Thymus (tissue), 14 donors: ENCODE data around the gene ADAMTS15. TPM values are rescaled to one million over a fixed set of nuclear protein-coding genes. Genes with fewer than 3 reads are reported as not detected.
A peak's percentile ranks its signal among the peaks of the same experiment; 100 is the strongest.

Experiments used
- DNase-seq, 9 donors: peaks; one replicate each; pipeline ENCODE4 v3.0.0-alpha.2; 2013; ENCODE audit warnings: low spot score in 9 of 9, low read depth in 6 of 9, missing footprints in 1 of 9
- H3K27ac ChIP-seq, 2 donors: one replicate each; pipeline ENCODE4 v1.5.1; 2013; ENCODE audit warnings: control low read depth in 1 of 2, low read depth in 1 of 2, low read length in 1 of 2, mild to moderate bottlenecking in 1 of 2, moderate library complexity in 1 of 2
- H3K27me3 ChIP-seq, 2 donors: one replicate each; pipeline ENCODE4 v1.5.1; 2013; ENCODE audit warnings: low read length in 1 of 2; ENCODE audit not compliant: control insufficient read depth in 2 of 2, insufficient read depth in 1 of 2
- H3K36me3 ChIP-seq, 2 donors: one replicate each; pipeline ENCODE4 v1.5.1; 2013; ENCODE audit warnings: low read length in 1 of 2, mild to moderate bottlenecking in 1 of 2, moderate library complexity in 1 of 2; ENCODE audit not compliant: control insufficient read depth in 2 of 2, insufficient read depth in 2 of 2
- H3K4me1 ChIP-seq, 2 donors: one replicate each; pipeline ENCODE4 v1.5.1; 2013; ENCODE audit warnings: low read length in 2 of 2; ENCODE audit not compliant: control insufficient read depth in 2 of 2, insufficient read depth in 2 of 2
- H3K4me3 ChIP-seq, 2 donors: one replicate each; pipeline ENCODE4 v1.5.1; 2013; ENCODE audit warnings: low read length in 2 of 2, control low read depth in 1 of 2, mild to moderate bottlenecking in 1 of 2
- H3K9me3 ChIP-seq, 2 donors: one replicate each; pipeline ENCODE4 v1.5.1; 2013; ENCODE audit warnings: low read length in 1 of 2, mild to moderate bottlenecking in 1 of 2; ENCODE audit not compliant: control insufficient read depth in 2 of 2, insufficient read depth in 1 of 2
- WGBS: extraction: QIAGEN DNeasy Blood & Tissue Kit; methylation state at CpG from one replicate; pipeline ENCODE4 v1.1.7; 2013; 5-methylcytosine and 5-hydroxymethylcytosine counted together
- long read RNA-seq, 10 donors: transcript quantifications; one replicate each; lab custom pipeline, GENCODE V29; 2026
- polyA plus RNA-seq: library from polyadenylated mRNA; stranded (reverse); fragments of 200-250 nt; gene quantifications from one replicate; pipeline ENCODE4 v1.2.3, GENCODE V29; 2013
- total RNA-seq: library from RNA; stranded (reverse); fragments of 120-200 nt; gene quantifications from one replicate; pipeline ENCODE4 v1.2.4, GENCODE V29; 2013
- donor health status: healthy.

Gene ADAMTS15
- total RNA-seq, result 1.8 TPM
- polyA plus RNA-seq, result 2.8 TPM
- long read RNA-seq, donor 1, result 0 reads
- long read RNA-seq, donor 2, result 0 reads
- long read RNA-seq, donor 3, full-length matches to known transcripts, result 1 of 1 reads
- long read RNA-seq, donor 3, partial matches to known transcripts, result 0 of 1 reads
- long read RNA-seq, donor 3, other reads (novel, unspliced or antisense), result 0 of 1 reads
- long read RNA-seq, donor 4, full-length matches to known transcripts, result 1 of 1 reads
- long read RNA-seq, donor 4, partial matches to known transcripts, result 0 of 1 reads
- long read RNA-seq, donor 4, other reads (novel, unspliced or antisense), result 0 of 1 reads
- long read RNA-seq, donor 5, result 0 reads
- long read RNA-seq, donor 6, result 0 reads
- long read RNA-seq, donor 7, result 0 reads
- long read RNA-seq, donor 8, result 0 reads
- long read RNA-seq, donor 9, result 0 reads
- long read RNA-seq, donor 10, result 0 reads

DNA sequence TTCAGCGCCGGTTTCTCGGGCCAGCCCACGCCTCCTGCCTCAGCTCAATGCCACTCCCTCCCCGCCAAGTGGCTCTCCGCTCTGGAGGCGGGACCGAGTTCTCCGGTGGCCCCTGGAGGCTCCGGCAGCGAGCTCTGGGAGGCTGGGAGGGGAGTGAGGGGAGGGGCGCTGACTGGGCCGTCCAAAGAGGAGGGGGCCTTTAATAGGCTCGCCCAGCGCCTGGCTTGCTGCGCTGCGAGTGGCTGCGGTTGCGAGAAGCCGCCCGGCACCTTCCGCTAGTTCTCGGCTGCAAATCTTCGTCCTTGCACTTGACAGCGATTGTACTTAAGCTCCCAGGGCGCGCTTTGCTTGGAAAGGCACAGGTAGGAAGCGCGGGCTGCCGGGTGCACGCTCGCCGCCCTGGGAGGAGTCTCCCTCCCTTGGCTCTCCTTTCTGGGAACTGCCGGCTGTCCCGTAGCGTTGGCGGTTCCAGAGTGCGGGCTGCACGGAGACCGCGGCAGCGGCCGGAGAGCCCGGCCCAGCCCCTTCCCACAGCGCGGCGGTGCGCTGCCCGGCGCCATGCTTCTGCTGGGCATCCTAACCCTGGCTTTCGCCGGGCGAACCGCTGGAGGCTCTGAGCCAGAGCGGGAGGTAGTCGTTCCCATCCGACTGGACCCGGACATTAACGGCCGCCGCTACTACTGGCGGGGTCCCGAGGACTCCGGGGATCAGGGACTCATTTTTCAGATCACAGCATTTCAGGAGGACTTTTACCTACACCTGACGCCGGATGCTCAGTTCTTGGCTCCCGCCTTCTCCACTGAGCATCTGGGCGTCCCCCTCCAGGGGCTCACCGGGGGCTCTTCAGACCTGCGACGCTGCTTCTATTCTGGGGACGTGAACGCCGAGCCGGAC is at the start of gene ADAMTS15:
ADAMTS15 (plus strand) TSS at position 230 of the 894 bp plus-strand sequence; CDS start at position 559, 329 bp downstream.
- Histone ChIP-seq H3K4me1 (peaks cover 0 to 10% of the 10 kb centered on the region in 2 donors), H3K27ac (no peak within 1 kb of the TSS), H3K27me3 (peaks cover 38 to 54% of the 10 kb centered on the region in 2 donors), H3K36me3 (no peaks in the 10 kb centered on the region), H3K4me3 (peak within 1 kb of the TSS; percentile 17 to 27), H3K9me3 (peaks cover 0 to 7% of the 10 kb centered on the region in 2 donors)
- 1% methylated on average over 75 of the region's 75 CpGs for WGBS
- peak in 4 of 9 donors; percentile 13 to 42 (median 26) for DNase-seq

- H3K4me3 ChIP-seq, result no peak overlapping the region
- H3K4me1 ChIP-seq, result no peaks in the 10 kb centered on the region
- peaks cover 0 to 19% of the 10 kb centered on the region in 2 donors for H3K27me3 ChIP-seq
- 89% methylated on average over 2 of the region's 2 CpGs for WGBS
- H3K36me3 ChIP-seq, result no peaks in the 10 kb centered on the region
- H3K27ac ChIP-seq, result no peak overlapping the region
- no peaks in the 10 kb centered on the region for H3K9me3 ChIP-seq
- no peak for DNase-seq
Measured at GRCh38 chr11:130399196-130399595, 49.2 kb upstream of the ADAMTS15 start.

GRCh38 chr11:130400781-130401483 is 47.5 kb upstream of the ADAMTS15 start:
- WGBS, result 14% methylated on average over 13 of the region's 13 CpGs
- Histone ChIP-seq H3K27ac (no peak overlapping the region), H3K36me3 (no peaks in the 10 kb centered on the region), H3K27me3 (peaks cover 0 to 19% of the 10 kb centered on the region in 2 donors), H3K4me3 (no peak overlapping the region), H3K4me1 (no peaks in the 10 kb centered on the region), H3K9me3 (no peaks in the 10 kb centered on the region)
- DNase-seq, result no peak

DNA sequence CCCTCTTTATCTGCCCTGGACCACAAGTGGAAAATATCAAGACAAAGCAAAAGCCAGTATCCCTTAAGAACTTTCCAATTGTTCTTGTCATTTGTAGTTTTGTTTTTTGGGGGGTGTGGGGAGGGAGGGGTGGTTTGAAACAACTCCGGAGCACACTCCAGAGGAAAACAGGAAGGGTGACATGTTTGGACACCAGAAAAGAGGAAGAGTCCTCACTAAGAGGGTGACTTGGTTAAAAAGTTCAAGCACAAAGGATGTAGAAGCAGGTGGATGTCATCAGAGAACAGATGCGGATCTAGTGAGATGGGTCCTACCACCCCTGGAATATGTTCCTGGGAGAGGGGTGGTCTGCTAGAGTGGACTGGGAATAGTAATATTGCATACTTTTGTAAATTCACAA is 45.9 kb upstream of the ADAMTS15 start:
- no peak overlapping the region for H3K27ac ChIP-seq
- DNase-seq, result no peak

DNA sequence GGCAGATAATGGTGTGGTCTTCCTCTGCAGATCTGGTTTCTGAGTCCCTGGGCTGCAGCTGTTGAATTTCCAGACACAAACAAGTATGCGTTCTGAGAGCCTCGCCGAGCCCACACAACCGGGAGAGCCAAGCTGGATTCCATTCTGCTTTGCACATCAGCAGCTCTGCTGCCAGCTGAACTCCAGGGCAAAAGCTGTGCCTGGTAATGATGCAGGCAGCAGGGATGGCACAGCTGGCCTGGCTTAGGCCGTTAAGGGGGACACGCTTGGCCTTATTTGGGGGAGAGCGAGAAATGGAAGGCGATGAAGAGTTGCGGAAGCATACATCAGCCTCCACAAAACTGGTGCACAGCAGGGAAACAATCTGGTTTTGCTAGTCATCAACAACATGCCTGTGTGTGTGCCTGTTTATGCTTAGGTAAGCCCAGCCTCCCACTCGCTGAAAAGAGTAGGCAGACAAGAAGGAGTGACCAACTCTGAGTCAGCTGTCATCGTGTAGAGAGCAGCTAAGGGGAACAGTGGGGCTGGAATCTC is 45.1 kb upstream of the ADAMTS15 start:
- no peaks in the 10 kb centered on the region for H3K9me3 ChIP-seq
- no peak overlapping the region for H3K4me3 ChIP-seq
- DNase-seq, result no peak
- no peaks in the 10 kb centered on the region for H3K36me3 ChIP-seq
- 86% methylated on average over 11 of the region's 11 CpGs for WGBS
- H3K4me1 ChIP-seq, result no peaks in the 10 kb centered on the region
- peaks cover 0 to 19% of the 10 kb centered on the region in 2 donors for H3K27me3 ChIP-seq
- H3K27ac ChIP-seq, result no peak overlapping the region

More for the DNA sequence above, 45.9 kb upstream of the ADAMTS15 start:
- Histone ChIP-seq H3K9me3 (no peaks in the 10 kb centered on the region), H3K4me1 (no peaks in the 10 kb centered on the region), H3K27me3 (peaks cover 0 to 19% of the 10 kb centered on the region in 2 donors), H3K36me3 (no peaks in the 10 kb centered on the region), H3K4me3 (no peak overlapping the region)
- WGBS, result 57% methylated on average over 2 of the region's 2 CpGs

DNA sequence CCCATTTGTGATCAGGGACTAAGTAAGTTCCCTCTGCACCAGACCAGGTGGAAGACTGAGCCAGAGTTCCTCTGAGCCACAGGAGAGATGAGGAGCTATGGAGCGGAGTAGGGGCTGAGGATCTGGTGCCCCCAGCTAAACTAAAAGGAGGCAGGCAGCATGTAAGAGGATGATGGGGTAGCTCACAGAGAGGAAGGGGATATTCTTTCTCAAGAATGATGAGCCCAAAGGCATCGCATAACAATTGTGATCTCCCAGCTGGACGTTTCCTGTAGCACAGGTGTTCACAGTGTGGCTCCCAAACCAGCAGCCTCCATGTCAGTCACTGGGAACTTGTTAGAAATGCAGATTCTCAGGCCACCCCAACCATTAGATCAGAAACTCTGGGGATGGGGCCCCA is 44.5 kb upstream of the ADAMTS15 start:
- DNase-seq, result no peak
- H3K27ac ChIP-seq, result no peak overlapping the region
- no peaks in the 10 kb centered on the region for H3K9me3 ChIP-seq
- no peaks in the 10 kb centered on the region for H3K36me3 ChIP-seq
- 95% methylated on average over 3 of the region's 3 CpGs for WGBS
- no peak overlapping the region for H3K4me3 ChIP-seq
- no peaks in the 10 kb centered on the region for H3K4me1 ChIP-seq
- peaks cover 0 to 19% of the 10 kb centered on the region in 2 donors for H3K27me3 ChIP-seq

DNA sequence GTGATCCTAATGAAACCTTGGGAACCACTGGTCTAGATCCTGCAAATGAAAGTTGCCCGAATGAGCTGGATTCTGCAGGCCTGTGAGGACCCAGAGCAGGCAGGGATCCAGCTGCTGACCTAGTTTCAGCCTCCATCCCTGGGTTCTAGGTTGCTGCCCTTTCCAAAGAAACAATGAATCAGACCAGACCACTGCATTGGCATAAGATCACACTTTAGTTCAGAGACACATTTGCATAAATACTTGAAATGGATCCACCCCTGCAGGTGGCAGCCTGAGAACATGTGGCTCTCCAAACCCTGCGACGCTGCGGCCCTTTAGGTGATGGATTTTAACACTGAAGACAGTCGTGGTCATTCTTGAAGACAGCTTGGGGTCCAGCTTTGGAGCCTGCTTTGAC is 43.7 kb upstream of the ADAMTS15 start:
- H3K9me3 ChIP-seq, result no peaks in the 10 kb centered on the region
- no peak overlapping the region for H3K27ac ChIP-seq
- H3K4me3 ChIP-seq, result no peak overlapping the region
- WGBS, result 96% methylated on average over 5 of the region's 5 CpGs
- H3K36me3 ChIP-seq, result no peaks in the 10 kb centered on the region
- no peak for DNase-seq
- H3K4me1 ChIP-seq, result no peaks in the 10 kb centered on the region
- peaks cover 0 to 19% of the 10 kb centered on the region in 2 donors for H3K27me3 ChIP-seq

DNA sequence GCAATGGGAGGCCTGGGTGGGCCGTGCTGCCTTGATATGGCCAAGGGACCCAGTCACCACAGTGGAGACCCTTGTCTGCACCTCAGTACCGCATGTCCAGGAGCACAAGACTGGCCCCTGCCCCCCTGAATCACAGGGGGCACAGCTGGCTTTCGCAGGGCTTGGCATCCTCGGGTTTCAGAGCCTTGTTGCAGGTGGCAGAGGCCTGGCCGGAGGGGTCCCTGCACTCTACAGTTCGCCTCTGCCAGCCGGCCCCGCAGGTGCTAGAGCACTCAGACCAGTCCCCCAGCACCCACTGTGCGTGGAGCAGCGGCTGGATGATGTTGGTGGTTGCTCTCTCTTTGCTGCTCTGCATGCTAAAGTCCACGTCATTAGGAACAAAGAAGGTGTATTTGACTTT is 43.0 kb upstream of the ADAMTS15 start:
- Histone ChIP-seq H3K27me3 (peaks cover 0 to 15% of the 10 kb centered on the region in 2 donors), H3K27ac (no peak overlapping the region), H3K9me3 (no peaks in the 10 kb centered on the region), H3K4me1 (no peaks in the 10 kb centered on the region), H3K36me3 (no peaks in the 10 kb centered on the region), H3K4me3 (no peak overlapping the region)
- DNase-seq, result no peak
- 96% methylated on average over 11 of the region's 11 CpGs for WGBS
